NCI-H446 treated with DMSO at 0.1 percent for 48 hours (cell line): Measurements from ENCODE around the gene CERS6.
"Not testable (repeated sequence)": the region's sequence is repeated elsewhere in the genome, so short reads cannot be mapped to it uniquely, and the experiment has no call there.

Experiments used
- DNase-seq: peaks from one replicate; lab custom pipeline; 2025; lab: John Stamatoyannopoulos, UW

The CERS6 gene

DNA sequence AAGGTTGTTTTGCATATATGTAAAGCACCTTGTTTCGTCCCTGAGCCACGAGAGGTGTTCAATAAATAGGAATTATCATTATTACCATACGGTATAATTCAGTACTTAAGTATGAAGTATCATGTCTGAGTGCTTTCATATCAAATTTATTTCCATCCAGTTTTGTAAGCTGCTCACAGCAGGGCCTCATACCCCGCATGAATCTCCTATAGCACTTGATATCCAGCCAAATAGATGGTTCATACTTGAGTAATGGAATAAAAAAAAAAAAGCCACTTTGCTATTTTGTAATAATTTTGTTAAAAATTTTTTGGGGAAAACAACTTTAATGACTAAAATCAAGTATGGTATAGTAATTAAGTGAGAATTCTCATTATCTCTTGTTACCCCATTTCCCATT is 185.6 kb downstream of the CERS6 start:
- DNase-seq = no peak

DNA sequence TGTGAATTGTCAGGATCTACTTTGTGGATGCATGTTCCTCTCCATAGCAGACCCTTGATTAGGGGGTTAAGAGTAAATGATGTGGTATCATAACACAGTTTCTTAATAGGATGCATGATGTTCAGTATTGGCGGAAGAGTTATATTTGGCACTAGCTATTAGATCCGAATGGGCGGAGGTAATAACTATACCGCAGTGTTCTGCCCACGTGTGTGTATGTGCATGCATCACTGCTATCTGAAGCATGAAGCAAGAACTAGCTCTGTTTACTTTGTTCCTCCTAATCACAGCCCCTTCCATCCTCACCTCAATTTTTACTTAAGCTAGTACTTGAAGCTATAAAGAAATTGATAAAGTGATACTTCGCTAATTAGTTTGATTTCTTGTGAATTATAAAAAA is 186.8 kb downstream of the CERS6 start:
- no peak for DNase-seq

DNA sequence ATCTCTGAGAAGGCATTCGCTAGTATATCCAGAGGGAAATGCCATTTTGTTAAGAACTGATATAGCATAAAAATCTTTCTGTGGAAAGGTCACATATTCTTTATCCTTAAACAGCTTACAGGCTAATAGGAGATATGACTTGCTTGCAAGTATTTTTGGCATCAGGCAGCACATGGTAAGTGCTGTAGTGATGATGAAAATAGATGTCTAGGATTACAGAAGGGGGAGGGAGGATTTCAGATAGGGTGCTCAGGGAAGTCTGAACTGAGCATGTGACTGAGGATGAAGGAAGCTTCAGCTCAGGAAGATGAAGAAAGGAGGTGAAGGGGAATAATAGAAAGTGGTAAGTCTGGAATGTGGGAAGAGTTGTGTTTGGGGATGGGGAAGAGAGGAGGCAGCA is 187.9 kb downstream of the CERS6 start:
- no peak for DNase-seq

DNA sequence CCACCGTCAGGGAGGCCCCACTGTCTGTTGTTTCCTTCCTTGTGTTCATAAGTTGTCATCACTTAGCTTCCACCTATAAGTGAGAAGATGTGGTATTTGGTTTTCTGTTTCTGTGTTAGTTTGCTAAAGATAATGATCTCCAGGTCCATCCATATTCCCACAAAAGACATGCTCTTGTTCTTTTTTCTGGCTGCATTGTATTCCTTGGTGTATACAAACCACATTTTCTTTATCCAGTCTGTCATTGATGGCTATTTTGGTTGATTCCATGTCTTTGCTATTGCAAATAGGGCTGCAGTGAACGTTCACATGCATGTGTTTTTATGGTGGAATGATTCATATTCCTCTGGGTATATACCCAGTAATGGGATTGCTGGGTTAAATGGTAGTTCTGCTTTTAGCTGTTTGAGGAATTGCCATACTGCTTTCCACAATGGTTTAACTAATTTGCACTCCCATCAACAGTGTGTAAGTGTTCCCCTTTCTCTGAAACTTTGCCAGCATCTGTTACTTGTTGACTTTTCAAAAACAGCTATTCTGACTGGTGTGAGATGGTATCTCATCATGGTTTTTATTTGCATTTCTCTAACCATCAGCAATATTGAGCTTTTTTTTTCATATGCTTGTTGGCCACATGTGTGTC is 189.7 kb downstream of the CERS6 start:
- no peak for DNase-seq

DNA sequence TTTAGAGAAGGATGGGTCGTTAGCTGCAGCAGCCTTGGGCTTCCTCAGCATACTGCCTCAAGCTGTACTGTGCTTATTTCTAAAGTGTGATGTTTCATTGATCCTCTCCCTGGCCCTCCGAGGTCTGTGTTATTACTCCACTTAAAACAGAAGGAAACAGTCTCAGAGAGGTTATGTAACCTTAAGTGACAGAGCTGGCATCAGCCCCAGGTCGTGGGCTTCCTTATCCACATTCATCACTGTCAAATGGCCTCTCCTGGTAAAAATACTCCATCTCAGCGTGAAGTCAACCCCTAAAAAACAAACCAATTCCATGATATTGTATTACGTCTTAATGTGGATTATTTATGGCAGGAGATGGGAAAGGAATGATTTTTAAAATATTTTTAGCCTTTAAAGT is 193.0 kb downstream of the CERS6 start:
- no peak for DNase-seq

DNA sequence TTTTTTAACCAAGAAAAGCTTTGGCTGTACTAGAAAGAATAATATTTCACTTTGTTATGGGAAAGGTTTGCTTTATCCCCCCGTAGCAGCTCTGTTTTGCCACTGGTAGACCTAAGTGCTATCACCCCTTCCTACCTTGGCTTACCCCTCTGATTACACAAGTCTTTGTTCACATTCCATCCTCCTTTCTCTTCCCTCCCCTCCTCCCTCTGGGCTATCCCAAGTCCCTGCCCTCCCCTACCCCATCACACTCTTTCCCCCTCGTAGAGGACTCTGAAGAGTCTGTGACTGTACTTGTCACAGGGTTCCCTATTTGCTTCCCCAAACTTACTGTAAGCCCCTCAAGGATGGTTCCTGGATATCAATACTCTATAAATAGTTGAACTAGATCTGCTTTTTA is 193.5 kb downstream of the CERS6 start:
- DNase-seq = no peak

DNA sequence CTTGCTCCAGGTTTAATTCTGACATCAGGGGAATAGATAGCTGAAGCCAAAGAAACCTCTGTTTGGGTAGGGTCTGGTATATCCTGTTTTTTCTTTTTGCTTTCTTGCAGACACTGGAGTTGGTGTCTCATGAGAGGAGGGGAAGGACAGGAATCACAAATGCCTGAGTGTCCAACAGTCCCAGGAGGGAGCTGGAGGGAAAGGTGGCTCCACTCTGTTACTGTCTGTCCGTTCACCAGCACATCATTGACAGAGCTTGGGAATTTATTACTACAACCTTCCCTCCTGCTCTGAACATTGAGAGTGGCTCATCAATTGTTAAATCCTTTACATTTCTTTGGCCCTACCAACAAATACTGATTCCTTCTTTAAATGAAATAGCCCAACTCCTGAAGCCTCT is 194.1 kb downstream of the CERS6 start:
- no peak for DNase-seq

DNA sequence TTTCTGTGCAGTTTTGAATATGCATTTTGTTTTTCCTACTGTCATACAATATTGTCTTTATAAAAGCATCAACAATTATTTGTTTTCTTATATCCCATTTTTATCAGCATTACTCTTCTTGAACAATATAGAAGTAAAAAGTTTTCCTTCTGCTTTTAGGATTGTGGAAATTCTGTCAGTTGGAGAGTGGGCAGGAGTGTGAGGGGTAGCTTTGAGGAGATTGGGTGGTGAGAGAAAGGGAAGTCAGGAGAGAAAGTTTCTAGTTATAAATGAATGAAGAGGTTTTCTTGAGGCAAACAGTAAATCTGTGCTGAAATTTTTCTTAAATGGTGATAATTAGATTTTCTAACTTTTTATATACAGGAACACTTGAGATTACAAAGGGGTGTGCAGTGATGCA is 194.7 kb downstream of the CERS6 start:
- DNase-seq = no peak

DNA sequence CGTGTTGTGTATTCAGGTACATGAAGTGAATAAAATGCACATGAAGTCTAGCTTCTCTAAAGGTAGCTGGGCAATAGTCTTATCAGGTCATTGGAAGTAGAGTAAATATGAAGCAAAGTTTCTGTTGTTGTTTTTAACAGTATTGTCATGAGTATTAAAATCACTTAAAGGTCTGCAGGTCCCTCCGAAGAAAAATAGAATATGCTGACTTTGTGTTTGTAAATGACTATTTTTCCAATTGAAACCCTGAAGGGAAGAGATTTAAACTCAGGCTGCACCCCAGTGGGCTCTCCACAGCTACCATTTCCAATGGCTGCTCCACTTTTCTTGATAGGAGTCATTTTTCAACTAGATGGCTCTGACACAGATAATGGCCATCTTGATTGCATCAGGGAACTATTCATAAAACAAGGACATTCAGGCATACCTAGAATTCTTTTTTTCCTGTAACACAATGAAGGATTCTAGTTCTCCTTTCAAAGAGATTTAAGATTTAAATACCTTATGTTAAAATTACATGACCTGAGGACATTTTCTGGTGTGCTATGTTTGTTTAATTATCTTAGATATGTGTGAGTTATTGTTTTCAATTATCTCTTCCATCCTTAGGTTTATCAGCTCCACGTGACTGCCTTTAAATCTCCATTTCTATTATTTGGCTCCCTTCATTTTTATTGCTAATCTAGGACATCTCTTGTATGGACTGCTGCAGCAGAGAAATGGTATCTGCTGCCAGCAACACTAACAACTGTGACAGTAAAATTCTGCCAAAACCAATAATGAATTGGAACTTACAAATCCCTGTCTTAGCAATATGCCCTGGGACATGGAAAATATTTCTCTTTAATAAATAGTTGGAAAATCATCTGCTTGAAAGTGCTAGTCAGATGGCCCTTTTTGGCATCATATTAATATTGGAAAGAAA is 197.2 kb downstream of the CERS6 start:
- DNase-seq = peak; percentile 77

DNA sequence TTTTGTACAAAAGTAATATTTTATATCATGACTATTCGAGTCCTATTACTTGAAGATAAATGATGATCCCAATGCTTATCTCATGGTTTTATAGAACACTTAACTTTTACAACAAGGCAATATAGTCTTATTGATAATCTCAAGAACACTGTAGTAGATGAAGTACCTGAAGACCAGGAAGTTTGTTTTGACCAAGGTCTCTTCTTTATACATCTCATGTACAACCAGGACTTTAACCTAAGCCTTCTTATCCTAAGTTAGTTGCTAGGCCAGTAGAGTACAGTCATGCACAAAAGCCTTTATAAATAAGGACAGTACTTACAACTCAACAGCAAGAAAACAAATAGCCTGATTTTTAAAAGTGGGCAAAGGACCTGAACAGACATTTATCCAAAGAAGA is 198.6 kb downstream of the CERS6 start:
- DNase-seq = no peak

DNA sequence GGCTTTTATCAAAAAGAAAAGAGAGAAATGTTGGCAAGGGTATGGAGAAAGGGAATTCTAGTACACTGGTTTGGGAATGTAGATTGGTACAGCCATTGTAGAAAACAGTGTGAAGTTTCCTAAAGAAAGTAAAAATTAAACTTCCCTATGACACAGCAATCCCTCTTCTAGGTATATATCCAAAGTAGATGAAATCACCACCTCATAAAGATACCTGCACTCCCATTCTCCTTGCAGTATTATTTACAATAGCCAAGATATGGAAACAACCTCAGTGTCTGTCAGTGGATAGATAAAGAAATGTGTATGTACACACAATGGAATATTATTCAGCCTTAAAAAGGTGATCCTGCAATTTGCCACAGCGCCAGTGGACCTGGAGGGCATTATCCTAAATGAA is 199.1 kb downstream of the CERS6 start:
- no peak for DNase-seq

DNA sequence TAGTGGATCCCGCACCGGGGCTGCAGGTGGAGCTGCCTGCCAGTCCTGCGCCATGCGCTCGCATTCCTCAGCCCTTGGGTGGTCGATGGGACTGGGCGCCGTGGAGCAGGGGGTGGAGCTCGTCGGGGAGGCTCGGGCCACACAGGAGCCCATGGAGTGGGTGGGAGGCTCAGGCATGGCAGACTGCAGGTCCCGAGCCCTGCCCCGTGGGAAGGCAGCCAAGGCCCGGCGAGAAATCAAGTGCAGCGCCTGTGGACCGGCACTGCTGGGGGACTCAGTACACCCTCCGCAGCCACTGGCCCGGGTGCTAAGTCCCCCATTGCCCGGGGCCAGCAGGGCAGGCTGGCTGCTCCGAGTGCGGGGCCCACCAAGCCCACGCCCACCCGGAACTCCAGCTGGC is 201.3 kb downstream of the CERS6 start:
- DNase-seq = not testable (repeated sequence)

DNA sequence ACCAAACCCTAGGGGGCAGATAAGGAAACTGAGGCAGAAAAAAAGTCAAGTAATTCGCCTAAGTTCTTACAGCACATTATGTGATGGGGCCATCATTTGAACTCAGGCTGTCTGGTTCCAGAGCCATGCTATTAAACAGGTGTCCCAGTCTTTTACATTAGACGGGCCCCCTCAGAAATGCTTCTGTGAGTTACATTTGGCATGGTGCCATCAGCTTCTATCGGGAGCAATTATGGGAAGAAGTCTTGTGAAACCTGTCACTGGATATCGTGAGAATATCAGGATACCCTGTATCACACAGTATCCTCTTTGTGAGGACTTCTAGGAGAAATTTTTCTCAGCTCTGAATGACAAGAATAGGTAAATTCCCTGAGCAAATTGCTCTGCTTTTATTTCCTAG is 202.6 kb downstream of the CERS6 start:
- DNase-seq = no peak

DNA sequence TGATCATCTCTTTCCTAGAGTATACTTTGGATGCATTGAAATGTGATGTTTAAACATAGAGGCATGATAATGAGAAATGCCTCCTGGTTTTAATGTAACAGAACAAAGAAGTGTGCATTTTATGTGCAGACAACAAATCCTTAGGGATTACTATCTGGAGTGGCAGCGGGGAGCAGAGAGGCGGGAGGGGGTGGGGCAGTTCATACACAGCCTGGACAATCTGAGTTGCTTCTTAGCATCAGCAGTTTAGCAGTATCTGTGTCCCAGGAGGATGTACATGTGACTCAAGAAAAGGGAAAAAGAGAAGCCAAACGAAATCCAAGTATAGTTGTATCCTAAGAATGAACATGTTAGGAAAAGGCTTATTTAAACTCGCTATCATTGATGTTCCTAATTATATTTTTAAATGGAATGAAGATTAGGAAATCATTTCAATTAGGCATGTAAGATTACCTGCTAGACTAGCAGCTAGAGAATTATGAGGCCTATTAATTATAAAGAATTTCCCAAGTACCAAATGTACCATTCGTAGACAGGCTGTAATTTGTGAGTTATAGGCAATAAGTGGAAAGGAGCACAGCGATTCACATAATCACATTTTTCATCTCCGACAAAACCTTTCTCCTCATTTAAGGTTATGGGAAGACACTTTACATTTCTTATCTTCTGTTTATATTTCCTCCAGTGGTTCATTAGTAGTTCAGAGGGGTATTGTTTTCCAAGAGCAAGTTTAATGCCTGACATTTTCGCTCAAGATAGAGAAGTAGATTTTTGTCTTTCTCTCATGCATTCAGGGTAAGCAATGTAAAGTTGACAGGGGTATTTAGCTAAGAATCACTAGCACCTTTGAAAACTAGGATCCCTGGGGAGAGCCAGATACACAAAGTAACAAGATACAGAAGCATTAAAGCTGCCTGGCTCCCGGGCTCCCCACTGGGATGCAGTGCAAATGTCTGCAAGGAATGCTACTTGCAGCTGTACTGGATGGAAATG is 205.1 kb downstream of the CERS6 start:
- DNase-seq = no peak

DNA sequence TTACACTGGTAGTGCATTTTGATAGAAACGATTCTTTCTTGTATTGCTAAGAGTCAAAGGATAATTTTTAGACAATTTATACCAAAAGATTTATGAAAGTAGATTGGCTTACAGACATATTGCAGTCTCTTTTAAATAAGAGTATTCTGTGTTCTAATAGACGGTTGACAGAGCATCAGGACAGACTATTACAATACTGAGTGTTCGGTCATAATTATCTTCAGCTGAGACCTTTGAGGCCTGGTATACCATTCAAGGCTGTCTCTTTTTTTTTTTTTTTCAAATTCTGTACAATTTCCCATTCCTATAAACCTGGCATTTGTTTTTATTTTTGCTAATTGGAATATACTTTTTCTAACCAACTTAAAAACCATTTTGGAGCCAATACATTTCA is 205.8 kb downstream of the CERS6 start:
- no peak for DNase-seq

DNA sequence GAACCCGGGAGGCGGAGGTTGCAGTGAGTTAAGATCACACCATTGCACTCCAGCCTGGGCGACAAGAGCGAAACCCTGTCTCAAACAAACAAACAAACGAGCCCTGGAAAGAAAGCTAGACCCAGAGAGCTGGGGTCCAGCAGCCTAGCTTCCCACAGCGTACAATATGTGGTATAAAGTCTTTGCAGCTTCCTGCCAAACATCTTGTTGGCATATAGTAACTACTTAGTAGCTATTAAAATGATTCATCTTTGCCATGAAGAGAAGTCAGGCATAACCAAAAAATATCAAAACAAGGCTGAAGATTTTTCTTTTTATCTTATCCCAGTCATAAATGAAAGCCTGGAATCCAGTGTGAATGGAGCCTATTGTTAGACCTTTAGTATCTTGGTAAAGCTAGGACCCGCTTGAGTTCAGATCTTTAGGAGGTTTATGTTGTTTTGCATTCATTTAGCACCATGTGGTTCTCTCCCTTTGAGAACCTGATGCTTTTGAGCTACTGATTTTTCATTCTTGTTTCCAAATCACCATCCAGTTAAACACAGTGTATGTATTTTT is 206.7 kb downstream of the CERS6 start:
- DNase-seq = peak; percentile 43

DNA sequence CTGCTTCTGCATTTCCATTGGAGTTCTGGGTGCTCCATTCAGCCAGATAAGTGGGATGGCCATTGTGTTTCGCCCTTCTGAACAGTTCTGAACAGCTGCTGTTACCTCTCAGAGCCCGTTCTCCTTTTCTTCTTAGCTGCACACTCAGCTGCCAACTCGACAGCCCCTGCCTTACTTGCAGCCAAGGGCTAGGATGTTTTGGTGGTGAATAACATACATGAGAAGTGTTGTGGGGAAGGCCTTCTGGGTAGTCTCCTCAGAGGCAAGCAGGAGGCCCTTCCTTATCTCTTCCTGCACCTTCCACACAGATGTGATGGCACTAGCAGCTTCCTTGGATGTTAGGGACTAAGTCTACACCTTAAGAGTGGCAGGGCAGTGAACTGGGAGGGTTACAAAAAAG is 207.9 kb downstream of the CERS6 start:
- DNase-seq = peak; percentile 73

DNA sequence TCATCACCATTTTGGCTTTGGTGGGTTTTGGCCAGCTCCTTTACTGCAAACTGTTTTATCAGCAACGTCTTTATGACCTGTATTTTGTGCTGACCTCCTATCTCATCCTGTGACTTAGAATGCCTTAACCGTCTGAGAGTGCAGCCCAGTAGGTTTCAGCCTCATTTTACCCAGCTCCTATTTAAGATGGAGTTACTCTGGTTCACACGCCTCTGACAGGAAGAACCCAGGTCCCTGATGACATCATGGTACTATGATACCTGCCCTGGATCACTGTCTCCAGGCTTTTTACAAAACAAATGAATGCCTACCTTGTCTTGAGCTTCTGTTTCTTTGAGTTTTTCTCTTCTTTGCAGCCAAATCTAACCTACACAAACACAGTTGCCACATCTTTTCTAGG is 208.6 kb downstream of the CERS6 start:
- not testable (repeated sequence) for DNase-seq

DNA sequence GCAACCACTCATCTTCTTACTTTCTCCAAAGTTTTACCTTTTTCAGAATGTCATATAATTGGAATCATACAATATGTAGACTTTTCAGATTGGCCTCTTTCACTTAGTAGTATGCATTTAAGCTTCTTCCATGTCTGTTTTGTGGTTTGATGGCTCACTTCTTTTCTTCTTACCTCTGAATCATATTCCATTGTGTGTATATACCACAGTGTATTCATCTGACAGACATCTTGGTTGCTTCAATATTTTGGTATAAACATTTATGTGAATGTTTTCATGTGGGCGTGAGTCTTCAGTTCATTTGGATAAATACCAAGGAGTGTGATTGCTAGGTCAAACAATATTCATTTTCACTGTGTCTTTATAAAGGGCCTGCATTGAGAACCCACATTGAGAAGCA is 210.3 kb downstream of the CERS6 start:
- no peak for DNase-seq

DNA sequence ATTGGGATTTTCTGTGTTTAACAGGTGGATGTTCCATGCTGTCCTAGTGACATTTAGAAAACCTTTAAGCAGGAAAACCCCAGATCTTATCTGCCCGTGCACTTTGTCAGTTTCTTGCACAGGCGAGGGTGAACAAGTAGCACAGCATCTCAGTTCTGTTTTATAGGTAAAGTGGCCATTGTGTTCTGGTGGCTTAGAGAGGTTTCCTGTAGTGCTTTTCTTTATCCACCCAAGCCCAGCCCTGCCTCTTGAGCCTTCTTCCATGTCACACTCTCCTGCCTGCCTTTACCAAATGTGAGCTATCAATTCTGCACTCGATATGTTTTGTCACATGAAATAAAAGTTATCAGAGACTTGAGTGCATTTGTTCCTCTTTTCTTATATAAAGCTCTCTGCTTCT is 211.1 kb downstream of the CERS6 start:
- DNase-seq = no peak

DNA sequence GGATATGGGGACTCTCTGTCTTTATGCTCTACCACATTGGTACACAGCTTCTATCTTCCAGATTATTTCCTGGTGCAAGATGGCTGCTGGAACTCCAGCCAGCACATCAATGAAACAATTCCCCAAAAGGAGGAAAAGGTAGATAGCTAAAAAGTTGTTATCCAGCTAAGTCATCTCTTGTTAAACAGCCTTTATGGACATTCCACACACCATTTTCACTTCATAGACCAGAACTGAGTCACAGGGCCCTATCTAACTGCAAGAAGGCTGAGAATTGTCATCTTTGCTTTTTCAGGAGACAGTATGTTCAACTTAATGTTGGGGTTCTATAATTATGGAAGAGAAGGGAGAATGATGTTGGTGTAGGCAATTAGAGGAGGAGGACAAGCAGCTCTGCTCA is 213.1 kb downstream of the CERS6 start:
- DNase-seq = no peak

DNA sequence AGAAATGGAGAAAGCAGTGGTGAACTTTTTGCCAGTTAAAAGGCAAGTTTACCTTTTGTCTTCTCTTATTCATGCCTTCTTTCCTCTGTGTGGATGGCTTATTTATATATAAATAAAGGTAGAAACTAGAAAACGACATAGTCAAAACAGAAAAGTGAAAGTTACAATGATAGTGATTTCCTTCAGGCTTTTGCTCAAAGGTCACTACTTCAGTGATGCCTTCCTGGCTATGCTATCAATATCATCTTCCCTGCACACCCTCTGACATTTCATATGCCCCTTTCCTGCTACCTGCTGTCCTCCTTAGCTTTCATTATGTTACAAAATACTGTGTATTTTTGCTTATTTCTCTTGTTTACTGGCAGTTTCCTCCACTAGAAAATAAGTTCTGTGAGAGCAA is 214.4 kb downstream of the CERS6 start:
- DNase-seq = no peak
